Fibroblast of mammary gland (primary cell): ENCODE results near the gene AMACR.
A peak's percentile ranks its signal among the peaks of the same experiment; 100 is the strongest.

Experiments used
- DNase-seq: peaks from one replicate; pipeline ENCODE4 v3.0.0-alpha.2; 2010; ENCODE audit warnings: low read depth
- H3K4me3 ChIP-seq: 2 replicates; pipeline ENCODE4 v1.5.1; 2011; ENCODE audit warnings: low read depth, mild to moderate bottlenecking, low read length, moderate library complexity; ENCODE audit not compliant: control insufficient read depth
- TF ChIP-seq, protein P1 (sequence below): conservative IDR thresholded peaks from 2 replicates; pipeline ENCODE4 v1.5.1; 2011; ENCODE audit warnings: low read depth, low read length, inconsistent platforms; ENCODE audit not compliant: control insufficient read depth, insufficient read depth

The AMACR gene

DNA sequence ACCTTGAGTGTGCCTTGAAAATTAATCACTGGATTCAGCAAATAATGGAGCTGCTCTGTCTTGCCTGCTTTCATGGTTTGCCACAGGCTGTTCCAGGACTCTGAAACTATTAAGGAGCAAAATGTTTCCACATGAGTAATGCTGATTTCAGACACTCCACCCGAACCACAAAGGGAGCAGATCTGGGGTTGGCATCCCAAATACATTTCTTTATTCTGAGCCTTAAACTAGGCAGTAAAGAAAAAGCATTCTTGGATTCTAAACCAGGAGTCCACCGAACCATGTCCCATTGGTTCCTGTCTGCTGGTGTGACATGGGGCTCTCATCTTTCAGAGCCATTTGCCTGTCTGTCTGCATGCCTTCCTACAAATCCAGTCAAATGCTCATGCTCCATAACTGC lies 45.3 kb upstream of the AMACR start:
- TF ChIP-seq, protein P1, sequence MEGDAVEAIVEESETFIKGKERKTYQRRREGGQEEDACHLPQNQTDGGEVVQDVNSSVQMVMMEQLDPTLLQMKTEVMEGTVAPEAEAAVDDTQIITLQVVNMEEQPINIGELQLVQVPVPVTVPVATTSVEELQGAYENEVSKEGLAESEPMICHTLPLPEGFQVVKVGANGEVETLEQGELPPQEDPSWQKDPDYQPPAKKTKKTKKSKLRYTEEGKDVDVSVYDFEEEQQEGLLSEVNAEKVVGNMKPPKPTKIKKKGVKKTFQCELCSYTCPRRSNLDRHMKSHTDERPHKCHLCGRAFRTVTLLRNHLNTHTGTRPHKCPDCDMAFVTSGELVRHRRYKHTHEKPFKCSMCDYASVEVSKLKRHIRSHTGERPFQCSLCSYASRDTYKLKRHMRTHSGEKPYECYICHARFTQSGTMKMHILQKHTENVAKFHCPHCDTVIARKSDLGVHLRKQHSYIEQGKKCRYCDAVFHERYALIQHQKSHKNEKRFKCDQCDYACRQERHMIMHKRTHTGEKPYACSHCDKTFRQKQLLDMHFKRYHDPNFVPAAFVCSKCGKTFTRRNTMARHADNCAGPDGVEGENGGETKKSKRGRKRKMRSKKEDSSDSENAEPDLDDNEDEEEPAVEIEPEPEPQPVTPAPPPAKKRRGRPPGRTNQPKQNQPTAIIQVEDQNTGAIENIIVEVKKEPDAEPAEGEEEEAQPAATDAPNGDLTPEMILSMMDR = no peak
- DNase-seq = peak; percentile 79
- H3K4me3 ChIP-seq = no peak overlapping the region

DNA sequence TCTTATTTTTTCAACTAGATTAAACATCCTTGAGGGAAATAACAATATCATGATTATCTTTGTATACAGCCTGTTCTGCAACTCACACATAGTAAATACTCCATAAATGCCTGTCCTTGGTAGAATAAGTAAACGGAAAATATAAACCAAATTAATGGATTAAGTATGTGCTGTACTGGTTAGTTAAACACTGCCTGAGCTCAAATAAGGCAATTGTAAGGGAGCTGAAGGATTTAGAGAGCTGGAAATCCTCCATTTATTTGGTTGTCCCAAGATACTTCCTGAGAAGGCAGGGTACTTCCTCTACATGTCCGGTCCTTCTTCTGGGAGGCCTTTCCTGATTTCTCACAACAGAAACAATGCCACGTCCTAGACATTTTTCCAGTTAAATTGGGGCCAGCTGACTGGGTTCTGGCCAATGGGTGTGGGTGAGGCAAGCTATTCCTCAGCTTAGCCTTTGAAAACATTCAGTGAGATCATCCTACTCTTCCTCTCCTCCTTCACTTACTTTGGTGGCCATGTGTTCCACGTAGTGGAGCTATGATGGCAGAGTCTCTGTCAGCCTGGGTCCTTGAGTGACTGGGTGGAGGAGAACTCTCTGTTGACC lies 43.6 kb upstream of the AMACR start:
- TF ChIP-seq, protein P1 = no peak
- peak; percentile 26 for DNase-seq
- H3K4me3 ChIP-seq = no peak overlapping the region

DNA sequence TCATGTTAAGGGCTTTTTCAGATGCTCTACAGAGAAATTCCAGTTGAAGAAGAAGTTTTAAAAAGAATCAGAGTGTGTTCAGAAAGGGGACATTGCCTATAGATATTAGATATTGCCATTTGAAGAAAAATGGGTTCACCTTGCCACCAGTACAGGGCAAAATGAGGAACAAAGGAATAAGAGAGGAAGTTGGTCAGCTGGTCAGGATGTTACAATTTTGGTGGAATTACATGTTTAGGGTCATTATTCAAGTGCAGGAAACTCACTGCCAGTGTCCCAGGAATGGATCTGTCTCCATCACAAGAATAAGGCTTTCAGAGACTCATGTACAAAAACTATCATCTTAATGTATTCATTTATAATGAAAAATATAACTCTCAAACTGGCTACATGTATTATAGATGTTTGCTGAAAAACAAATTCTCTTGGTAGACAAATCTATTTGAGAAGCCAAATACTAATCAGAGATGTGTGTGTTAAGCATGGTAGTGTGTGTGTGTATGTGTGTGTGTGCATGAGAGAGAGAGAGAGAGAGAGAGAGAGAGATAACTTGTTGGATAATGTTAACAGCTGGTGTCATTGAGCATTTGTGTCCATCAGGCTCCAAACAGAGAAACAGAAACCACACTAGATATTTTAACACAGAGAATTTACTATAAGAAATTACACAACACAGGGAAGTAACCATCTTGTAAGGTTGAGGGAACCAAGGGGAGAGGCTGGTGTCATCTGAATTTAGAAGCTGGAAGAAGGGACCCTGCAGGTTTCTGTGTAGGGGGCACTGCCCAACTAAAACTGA lies 40.1 kb upstream of the AMACR start:
- no peak overlapping the region for H3K4me3 ChIP-seq
- DNase-seq = no peak
- TF ChIP-seq, protein P1 = no peak

DNA sequence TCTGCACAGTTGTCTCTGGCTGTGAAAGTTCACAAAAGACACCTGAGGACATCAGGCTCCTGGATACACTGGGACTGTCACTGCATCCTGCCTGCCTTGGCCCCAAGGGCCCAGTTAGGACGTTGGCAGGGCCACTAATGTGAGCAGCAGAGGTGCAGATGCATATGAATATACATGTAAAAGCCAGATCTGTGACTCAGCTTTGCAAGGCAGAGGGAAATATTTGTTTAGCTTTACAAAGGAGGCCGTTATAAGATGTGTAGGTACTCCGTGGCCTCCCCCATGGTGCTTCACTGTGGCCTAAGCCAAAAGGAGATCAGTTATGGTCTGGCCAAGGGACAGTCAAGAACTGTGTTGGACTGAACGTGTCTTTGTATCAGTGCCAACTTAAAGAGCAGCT lies 39.3 kb upstream of the AMACR start:
- no peak for DNase-seq
- H3K4me3 ChIP-seq = no peak overlapping the region
- TF ChIP-seq, protein P1 = no peak

DNA sequence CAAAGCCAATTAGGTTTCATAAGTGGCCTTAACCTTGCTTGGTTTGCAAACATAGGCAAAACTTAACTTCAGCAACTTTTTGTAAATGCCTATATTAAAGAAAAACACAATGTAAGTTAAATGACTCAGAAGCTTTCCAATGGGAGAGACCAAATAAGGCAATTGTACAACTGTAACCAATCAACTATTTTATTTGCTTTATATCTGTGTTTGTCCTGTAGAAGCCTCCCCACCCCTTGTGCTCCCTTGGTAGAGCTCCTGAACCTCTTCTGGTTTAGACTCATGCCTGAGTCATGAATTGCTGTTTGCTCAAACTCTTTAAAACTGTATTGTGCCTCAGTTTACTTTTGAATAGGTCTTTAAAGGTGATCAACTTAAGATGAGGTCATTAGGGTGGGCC lies 38.1 kb upstream of the AMACR start:
- TF ChIP-seq, protein P1 = no peak
- DNase-seq = peak; percentile 84

DNA sequence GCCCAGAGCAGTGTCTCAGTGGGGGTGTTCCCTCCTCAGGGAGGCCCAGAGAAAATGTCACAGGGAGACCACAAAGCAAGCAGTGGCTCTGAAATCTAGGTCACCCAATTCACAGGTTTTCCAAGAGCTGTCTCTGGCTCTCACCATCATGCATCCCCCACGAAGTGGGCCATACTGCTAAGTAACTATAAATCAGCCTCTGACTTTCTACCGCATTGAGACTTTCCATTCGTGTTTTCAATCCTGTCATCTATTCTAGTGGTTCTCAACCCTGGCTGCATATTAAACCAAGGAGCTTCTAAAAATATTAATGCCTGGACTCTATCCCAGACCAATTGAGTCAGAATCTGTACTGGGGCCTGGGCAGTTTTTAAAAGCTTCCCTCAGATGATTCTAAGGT lies 37.2 kb upstream of the AMACR start:
- no peak overlapping the region for H3K4me3 ChIP-seq
- TF ChIP-seq, protein P1 = no peak
- peak; percentile 16 for DNase-seq

More for the DNA sequence above, 38.1 kb upstream of the AMACR start:
- H3K4me3 ChIP-seq = no peak overlapping the region
